Activated CD4-positive, alpha-beta T cell treated with anti-CD3 and anti-CD28 coated beads, Interleukin-2, amount 10 ng/mL, durations not matched to agents 24 days and 14 days (primary cell): ENCODE data around the gene ANGPT4. TPM values are rescaled to one million over a fixed set of nuclear protein-coding genes. Genes with fewer than 3 reads are reported as not detected.
"Not testable (repeated sequence)": the region's sequence is repeated elsewhere in the genome, so short reads cannot be mapped to it uniquely, and the experiment has no call there.

Source experiments
- DNase-seq: peaks from one replicate; pipeline ENCODE4 v3.0.0; 2022
- H3K27ac Mint-ChIP-seq: one replicate; pipeline ENCODE4 v1.8.0; 2022; ENCODE audit warnings: mild to moderate bottlenecking, mixed read lengths
- H3K27me3 Mint-ChIP-seq: one replicate; pipeline ENCODE4 v1.8.0; 2022; ENCODE audit warnings: mixed read lengths
- H3K36me3 Mint-ChIP-seq: one replicate; pipeline ENCODE4 v1.8.0; 2022; ENCODE audit warnings: low read depth, mild to moderate bottlenecking, mixed read lengths
- H3K4me1 Mint-ChIP-seq: one replicate; pipeline ENCODE4 v1.8.0; 2021; ENCODE audit warnings: mixed read lengths
- H3K4me3 Mint-ChIP-seq: one replicate; pipeline ENCODE4 v1.8.0; 2022; ENCODE audit warnings: mild to moderate bottlenecking, moderate library complexity, mixed read lengths
- H3K9me3 Mint-ChIP-seq: one replicate; pipeline ENCODE4 v1.8.0; 2021; ENCODE audit warnings: mixed read lengths
- intact Hi-C: fragments of 100-400 bp; cut with micrococcal nuclease; formaldehyde crosslinking; loops from one replicate; pipeline ENCODE4 v1.15.1; 2023
- total RNA-seq: library from RNA; stranded (reverse); gene quantifications from 2 replicates; pipeline ENCODE4 v1.2.3, GENCODE V29; 2022

The ANGPT4 gene
- total RNA-seq, 1 donor from 2014 or later: not detected

GRCh38 chr20:833450-834150, 82.5 kb downstream of the ANGPT4 start, which contains the start of gene FAM110A:
FAM110A (plus strand) TSS chr20:833715; CDS start chr20:844805, 11,090 bp downstream.
- Mint-ChIP-seq H3K4me3 (peak within 1 kb of the TSS; percentile 84), H3K36me3 (peaks cover 11% of the 10 kb centered on the region), H3K27ac (peak within 1 kb of the TSS; percentile 85), H3K9me3 (no peaks in the 10 kb centered on the region), H3K27me3 (no peaks in the 10 kb centered on the region), H3K4me1 (peaks cover 43% of the 10 kb centered on the region)
- intact Hi-C loops: loop anchor here (1.0 to 10.0 kb wide), 6 partner anchors 11 to 1269 kb away; partner anchors contain the start of genes PSMF1, SRXN1 and STK35
- peak; percentile 99 for DNase-seq

- Mint-ChIP-seq H3K4me1 (peaks cover 39% of the 10 kb centered on the region), H3K9me3 (no peaks in the 10 kb centered on the region), H3K27me3 (no peaks in the 10 kb centered on the region), H3K27ac (peak overlapping the region; percentile 85), H3K4me3 (peak overlapping the region; percentile 84), H3K36me3 (peaks cover 8% of the 10 kb centered on the region)
- intact Hi-C loops: loop anchor here (1.0 to 10.0 kb wide), 4 partner anchors 11 to 1269 kb away; partner anchors contain the start of gene STK35
- no peak for DNase-seq
These were observed 83.0 kb downstream of the ANGPT4 start for GRCh38 chr20:833121-833449.

- DNase-seq: no peak
- intact Hi-C loops: loop anchor here (5.0 to 10.0 kb wide), 3 partner anchors 385 to 1270 kb away; partner anchors contain the start of gene STK35
- Mint-ChIP-seq H3K9me3 (no peaks in the 10 kb centered on the region), H3K36me3 (peaks cover 4% of the 10 kb centered on the region), H3K4me3 (no peak overlapping the region), H3K4me1 (peaks cover 30% of the 10 kb centered on the region), H3K27me3 (no peaks in the 10 kb centered on the region), H3K27ac (no peak overlapping the region)
These were observed 84.2 kb downstream of the ANGPT4 start for GRCh38 chr20:831956-832355.

- H3K36me3 Mint-ChIP-seq: peaks cover 2% of the 10 kb centered on the region
- H3K4me3 Mint-ChIP-seq: no peak overlapping the region
These were observed 84.9 kb downstream of the ANGPT4 start for GRCh38 chr20:831251-831650.

GRCh38 chr20:830011-830521, 86.1 kb downstream of the ANGPT4 start:
- Mint-ChIP-seq H3K4me1 (peaks cover 23% of the 10 kb centered on the region), H3K4me3 (no peak overlapping the region), H3K27ac (no peak overlapping the region), H3K27me3 (no peaks in the 10 kb centered on the region), H3K9me3 (no peaks in the 10 kb centered on the region), H3K36me3 (no peaks in the 10 kb centered on the region)
- no peak for DNase-seq
- intact Hi-C loops: loop anchor here (5.0 to 10.0 kb wide), 3 partner anchors 387 to 1272 kb away; partner anchors contain the start of gene STK35

More at GRCh38 chr20:831251-831650, 84.9 kb downstream of the ANGPT4 start:
- Mint-ChIP-seq H3K4me1 (peaks cover 24% of the 10 kb centered on the region), H3K9me3 (no peaks in the 10 kb centered on the region), H3K27ac (no peak overlapping the region), H3K27me3 (no peaks in the 10 kb centered on the region)
- intact Hi-C loops: loop anchor here (5.0 to 10.0 kb wide), 3 partner anchors 386 to 1271 kb away; partner anchors contain the start of gene STK35
- DNase-seq: no peak

- peaks cover 18% of the 10 kb centered on the region for H3K4me1 Mint-ChIP-seq
- H3K4me3 Mint-ChIP-seq: no peak overlapping the region
- no peak overlapping the region for H3K27ac Mint-ChIP-seq
- no peaks in the 10 kb centered on the region for H3K36me3 Mint-ChIP-seq
- H3K27me3 Mint-ChIP-seq: no peaks in the 10 kb centered on the region
- DNase-seq: no peak
- intact Hi-C loops: no loop called here
- no peaks in the 10 kb centered on the region for H3K9me3 Mint-ChIP-seq
These were observed 86.6 kb downstream of the ANGPT4 start for GRCh38 chr20:829551-829950.

- Mint-ChIP-seq H3K27ac (no peak overlapping the region), H3K27me3 (no peaks in the 10 kb centered on the region), H3K4me3 (no peak overlapping the region), H3K4me1 (peaks cover 13% of the 10 kb centered on the region), H3K9me3 (no peaks in the 10 kb centered on the region), H3K36me3 (no peaks in the 10 kb centered on the region)
- intact Hi-C loops: no loop called here
- DNase-seq: no peak
These were observed 87.1 kb downstream of the ANGPT4 start for GRCh38 chr20:828987-829386.

GRCh38 chr20:827981-828380, 88.2 kb downstream of the ANGPT4 start:
- H3K27ac Mint-ChIP-seq, intact Hi-C loops, H3K36me3 Mint-ChIP-seq, H3K27me3 Mint-ChIP-seq, H3K9me3 Mint-ChIP-seq, H3K4me3 Mint-ChIP-seq, DNase-seq, H3K4me1 Mint-ChIP-seq: not testable (repeated sequence)

GRCh38 chr20:826695-827323, 89.3 kb downstream of the ANGPT4 start:
- no peak overlapping the region for H3K4me3 Mint-ChIP-seq
- H3K4me1 Mint-ChIP-seq: peaks cover 7% of the 10 kb centered on the region
- no peaks in the 10 kb centered on the region for H3K36me3 Mint-ChIP-seq
- DNase-seq: no peak
- intact Hi-C loops: no loop called here
- no peaks in the 10 kb centered on the region for H3K27me3 Mint-ChIP-seq
- no peak overlapping the region for H3K27ac Mint-ChIP-seq
- no peaks in the 10 kb centered on the region for H3K9me3 Mint-ChIP-seq

- H3K4me3 Mint-ChIP-seq: no peak overlapping the region
- no peak overlapping the region for H3K27ac Mint-ChIP-seq
- no peaks in the 10 kb centered on the region for H3K9me3 Mint-ChIP-seq
- no peaks in the 10 kb centered on the region for H3K36me3 Mint-ChIP-seq
- no peak for DNase-seq
- H3K4me1 Mint-ChIP-seq: peaks cover 7% of the 10 kb centered on the region
- intact Hi-C loops: no loop called here
- no peaks in the 10 kb centered on the region for H3K27me3 Mint-ChIP-seq
These were observed 90.3 kb downstream of the ANGPT4 start for GRCh38 chr20:825710-826421.

- DNase-seq: no peak
- intact Hi-C loops: loop anchor here (5.0 kb wide), 1 partner anchor 32 kb away; no protein-coding TSS in a partner anchor
- H3K4me3 Mint-ChIP-seq: no peak overlapping the region
- peaks cover 9% of the 10 kb centered on the region for H3K4me1 Mint-ChIP-seq
- H3K27me3 Mint-ChIP-seq: no peaks in the 10 kb centered on the region
- H3K9me3 Mint-ChIP-seq: no peaks in the 10 kb centered on the region
- peak overlapping the region; percentile 25 for H3K27ac Mint-ChIP-seq
- H3K36me3 Mint-ChIP-seq: no peaks in the 10 kb centered on the region
These were observed 91.2 kb downstream of the ANGPT4 start for GRCh38 chr20:824916-825315.

- Mint-ChIP-seq H3K36me3 (no peaks in the 10 kb centered on the region), H3K4me1 (peaks cover 9% of the 10 kb centered on the region), H3K27ac (no peak overlapping the region), H3K9me3 (no peaks in the 10 kb centered on the region), H3K27me3 (no peaks in the 10 kb centered on the region), H3K4me3 (no peak overlapping the region)
- intact Hi-C loops: loop anchor here (5.0 kb wide), 1 partner anchor 33 kb away; no protein-coding TSS in a partner anchor
- no peak for DNase-seq
These were observed 91.6 kb downstream of the ANGPT4 start for GRCh38 chr20:824490-824889.

- Mint-ChIP-seq H3K27ac (no peak overlapping the region), H3K36me3 (no peaks in the 10 kb centered on the region), H3K27me3 (no peaks in the 10 kb centered on the region), H3K4me1 (peaks cover 9% of the 10 kb centered on the region), H3K9me3 (no peaks in the 10 kb centered on the region), H3K4me3 (no peak overlapping the region)
- DNase-seq: no peak
- intact Hi-C loops: loop anchor here (5.0 kb wide), 1 partner anchor 34 kb away; no protein-coding TSS in a partner anchor
These were observed 92.6 kb downstream of the ANGPT4 start for GRCh38 chr20:823574-823902.
